GM12801 (cell line): ENCODE results near the gene OR12D2.

Experiments
- TF ChIP-seq, protein P1 (sequence below): IDR thresholded peaks from one replicate; pipeline ENCODE4 v1.5.1; 2011; ENCODE audit warnings: control low read depth; ENCODE audit not compliant: insufficient read length; ENCODE audit errors: extremely low read depth

The OR12D2 gene

DNA sequence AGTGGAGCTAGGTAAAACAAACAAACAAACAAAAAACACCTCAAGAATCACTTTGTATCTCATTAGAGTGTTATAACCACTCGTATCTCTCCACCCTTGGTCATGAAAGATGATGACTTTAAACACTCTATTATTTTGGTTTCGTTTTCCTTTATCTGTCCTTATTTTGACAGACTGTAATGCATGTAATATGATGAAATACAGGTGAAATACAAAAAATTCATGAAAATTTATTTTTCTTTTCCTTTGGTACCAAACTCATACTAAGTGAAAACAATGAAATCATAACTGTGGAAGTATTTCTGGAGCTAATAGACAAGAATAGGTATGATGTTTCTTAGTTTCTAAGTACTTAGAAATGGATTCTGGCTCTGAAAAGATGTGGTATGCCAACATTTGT lies 4.1 kb downstream of the OR12D2 start:
- TF ChIP-seq, protein P1, sequence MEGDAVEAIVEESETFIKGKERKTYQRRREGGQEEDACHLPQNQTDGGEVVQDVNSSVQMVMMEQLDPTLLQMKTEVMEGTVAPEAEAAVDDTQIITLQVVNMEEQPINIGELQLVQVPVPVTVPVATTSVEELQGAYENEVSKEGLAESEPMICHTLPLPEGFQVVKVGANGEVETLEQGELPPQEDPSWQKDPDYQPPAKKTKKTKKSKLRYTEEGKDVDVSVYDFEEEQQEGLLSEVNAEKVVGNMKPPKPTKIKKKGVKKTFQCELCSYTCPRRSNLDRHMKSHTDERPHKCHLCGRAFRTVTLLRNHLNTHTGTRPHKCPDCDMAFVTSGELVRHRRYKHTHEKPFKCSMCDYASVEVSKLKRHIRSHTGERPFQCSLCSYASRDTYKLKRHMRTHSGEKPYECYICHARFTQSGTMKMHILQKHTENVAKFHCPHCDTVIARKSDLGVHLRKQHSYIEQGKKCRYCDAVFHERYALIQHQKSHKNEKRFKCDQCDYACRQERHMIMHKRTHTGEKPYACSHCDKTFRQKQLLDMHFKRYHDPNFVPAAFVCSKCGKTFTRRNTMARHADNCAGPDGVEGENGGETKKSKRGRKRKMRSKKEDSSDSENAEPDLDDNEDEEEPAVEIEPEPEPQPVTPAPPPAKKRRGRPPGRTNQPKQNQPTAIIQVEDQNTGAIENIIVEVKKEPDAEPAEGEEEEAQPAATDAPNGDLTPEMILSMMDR = no peak

DNA sequence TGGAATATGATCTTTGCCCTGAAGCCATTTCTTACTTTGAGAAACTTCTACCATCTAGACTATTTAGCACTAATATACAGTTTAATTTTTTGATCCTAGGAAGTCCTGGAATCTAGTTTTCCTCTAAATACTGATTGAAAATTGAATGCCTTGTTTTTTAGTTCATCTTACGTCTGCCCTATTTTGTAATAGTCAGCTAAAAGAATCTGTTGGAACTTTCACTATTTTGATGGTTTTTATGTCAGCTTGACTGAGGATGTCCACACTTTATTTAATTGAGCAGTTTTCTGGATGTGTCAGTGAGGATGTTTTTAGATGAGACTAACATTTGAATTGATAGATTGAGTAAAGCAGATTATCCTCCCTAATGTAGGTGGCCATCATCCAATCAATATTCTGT lies 8.4 kb downstream of the OR12D2 start:
- TF ChIP-seq, protein P1 = no peak

DNA sequence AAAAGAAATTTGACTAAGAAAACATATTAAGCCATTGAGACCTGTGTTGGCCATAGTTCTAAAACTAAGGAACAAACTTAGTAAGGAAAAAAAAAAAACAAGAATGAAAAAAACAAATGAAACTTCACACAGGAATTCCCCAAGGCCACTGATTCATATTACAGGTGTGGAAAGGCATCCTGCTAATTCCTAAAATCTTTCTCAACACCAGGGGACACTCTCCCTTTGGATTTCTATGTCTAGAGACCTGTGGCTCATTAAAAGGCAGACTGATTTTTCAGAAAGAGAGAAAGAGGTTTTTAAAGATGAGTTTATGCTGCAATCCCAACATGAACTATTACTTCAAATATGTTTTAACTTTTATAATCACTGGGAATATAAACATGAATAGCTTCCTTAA lies 19.2 kb downstream of the OR12D2 start, which contains the start of gene OR12D1:
Gene OR12D1 (plus strand): TSS at position 341 of the 400 bp plus-strand sequence.
- TF ChIP-seq, protein P1 = no peak

DNA sequence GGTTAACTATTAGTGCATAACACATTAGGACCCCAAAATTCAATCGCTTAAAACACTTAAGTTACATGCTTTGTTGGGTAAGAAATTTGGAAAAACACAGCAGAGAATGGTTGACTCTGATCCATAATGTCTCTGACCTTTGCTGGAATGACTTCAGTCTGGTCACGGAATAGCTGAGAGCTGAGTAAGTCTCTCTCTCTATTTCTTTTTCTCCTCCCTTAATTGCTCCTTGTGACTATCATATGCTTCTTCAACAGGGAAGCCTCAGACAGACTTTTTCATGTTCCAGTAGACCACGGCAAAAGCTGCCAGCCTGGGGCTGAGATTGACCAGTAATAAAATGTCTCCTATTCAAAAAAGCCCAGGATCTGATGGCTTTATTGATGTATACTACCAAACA lies 24.1 kb downstream of the OR12D2 start:
- TF ChIP-seq, protein P1 = no peak

DNA sequence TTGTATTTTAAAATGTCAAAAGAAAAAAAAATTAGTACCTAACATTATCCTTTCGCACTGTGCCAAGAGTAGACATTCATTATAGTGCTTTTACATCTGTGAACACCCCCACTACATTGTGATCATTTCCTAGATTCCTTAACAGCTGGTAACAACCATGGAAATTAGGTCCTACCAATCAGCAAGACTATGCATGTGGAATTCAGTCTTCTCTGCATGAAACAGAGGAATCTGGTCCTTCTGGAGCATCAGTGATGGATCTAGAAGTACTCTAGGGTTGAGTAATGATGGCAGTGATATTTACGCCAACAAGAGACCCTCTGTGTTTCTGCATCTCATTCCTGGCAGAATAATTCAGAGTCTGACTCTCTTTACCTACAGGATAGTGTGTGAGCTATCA lies 28.7 kb downstream of the OR12D2 start:
- TF ChIP-seq, protein P1 = no peak

DNA sequence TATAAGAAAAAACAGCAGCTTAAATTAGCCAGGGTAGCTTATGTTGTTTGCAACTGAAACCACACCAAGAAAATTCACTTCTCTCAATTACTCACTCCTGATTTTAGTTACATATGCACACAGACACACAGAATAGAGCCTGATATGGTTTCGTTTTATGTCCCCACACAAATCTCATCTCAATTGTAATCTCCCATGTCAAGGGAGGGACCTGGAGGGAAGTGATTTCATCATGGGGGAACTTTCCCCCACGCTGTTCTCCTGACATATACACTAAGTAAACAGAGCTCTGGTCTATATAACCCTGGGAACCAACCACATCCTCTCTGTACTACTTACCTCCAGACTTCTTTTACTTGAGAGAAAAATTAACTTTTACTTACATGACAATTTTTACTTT lies 29.1 kb downstream of the OR12D2 start:
- TF ChIP-seq, protein P1 = no peak

DNA sequence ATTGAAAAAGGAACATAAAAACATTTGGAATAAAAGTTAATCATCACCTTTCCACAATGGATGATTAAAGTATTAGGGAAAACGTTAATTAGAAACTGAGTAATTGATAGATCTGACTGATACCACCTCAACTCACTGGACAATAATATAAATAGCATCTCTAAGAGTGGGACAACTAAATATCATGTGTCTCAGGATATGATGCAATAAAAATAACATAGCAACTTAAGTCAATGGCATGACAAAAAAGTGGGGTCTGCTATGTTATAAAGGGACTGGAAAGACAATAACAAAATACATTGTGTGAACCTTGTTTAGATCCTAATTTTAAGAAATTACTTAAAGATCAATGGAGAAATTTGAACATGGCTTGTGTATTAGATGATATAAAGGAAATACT lies 29.6 kb downstream of the OR12D2 start:
- TF ChIP-seq, protein P1 = no peak

DNA sequence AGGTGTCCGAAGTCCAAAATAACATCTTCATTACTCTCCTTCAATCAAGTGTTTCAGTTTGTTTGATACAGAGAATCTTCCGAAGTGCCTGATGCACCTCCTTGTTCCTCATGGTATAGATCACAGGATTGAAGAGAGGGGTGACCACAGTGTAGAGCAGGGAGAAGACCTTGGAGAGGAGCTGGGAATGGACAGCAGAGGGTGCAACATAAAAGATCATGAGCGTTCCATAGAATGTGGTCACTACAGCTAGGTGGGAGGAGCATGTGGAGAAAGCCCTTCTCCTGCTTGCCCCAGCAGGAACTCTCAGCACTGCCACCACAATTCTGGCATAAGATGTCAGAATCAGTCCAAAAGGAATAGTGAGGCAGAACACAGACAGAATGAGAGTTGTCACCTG lies 31.2 kb downstream of the OR12D2 start:
- TF ChIP-seq, protein P1 = no peak
